ENCODE results near the gene CACNA2D3.

- no peak for TF ChIP-seq SP1 (IDR thresholded peaks at IDR 0.05)
- TF ChIP-seq ELF4 (IDR thresholded peaks at IDR 0.05): no peak
- no peak for TF ChIP-seq HDGF (IDR thresholded peaks at IDR 0.05; ENCODE audit: borderline replicate concordance)
- no peak for TF ChIP-seq ZNF384 (IDR thresholded peaks at IDR 0.05)
- TF ChIP-seq L3MBTL2 (conservative IDR thresholded peaks at IDR 0.05): no peak
- TF ChIP-seq SUZ12 (IDR thresholded peaks at IDR 0.05): no peak
- no peak for TF ChIP-seq FOXA1 (IDR thresholded peaks at IDR 0.05)
- TF ChIP-seq FOXM1 (IDR thresholded peaks at IDR 0.05; ENCODE audit: borderline replicate concordance): no peak
- no peak for TF ChIP-seq NFRKB (IDR thresholded peaks at IDR 0.05)
- TF ChIP-seq FOXK2 (IDR thresholded peaks at IDR 0.05): no peak
Measured at GRCh38 chr3:54988838-54989630, 866.7 kb downstream of the CACNA2D3 start.

All from HEK293T (cell line).